ENCODE measurements around the gene CR1L. TPM values are rescaled to one million over a fixed set of nuclear protein-coding genes. Genes with fewer than 3 reads are reported as not detected.
"Not testable (repeated sequence)": the region's sequence is repeated elsewhere in the genome, so short reads cannot be mapped to it uniquely, and the experiment has no call there.

CR1L gene
- total RNA-seq, 1 donor, result not detected

DNA sequence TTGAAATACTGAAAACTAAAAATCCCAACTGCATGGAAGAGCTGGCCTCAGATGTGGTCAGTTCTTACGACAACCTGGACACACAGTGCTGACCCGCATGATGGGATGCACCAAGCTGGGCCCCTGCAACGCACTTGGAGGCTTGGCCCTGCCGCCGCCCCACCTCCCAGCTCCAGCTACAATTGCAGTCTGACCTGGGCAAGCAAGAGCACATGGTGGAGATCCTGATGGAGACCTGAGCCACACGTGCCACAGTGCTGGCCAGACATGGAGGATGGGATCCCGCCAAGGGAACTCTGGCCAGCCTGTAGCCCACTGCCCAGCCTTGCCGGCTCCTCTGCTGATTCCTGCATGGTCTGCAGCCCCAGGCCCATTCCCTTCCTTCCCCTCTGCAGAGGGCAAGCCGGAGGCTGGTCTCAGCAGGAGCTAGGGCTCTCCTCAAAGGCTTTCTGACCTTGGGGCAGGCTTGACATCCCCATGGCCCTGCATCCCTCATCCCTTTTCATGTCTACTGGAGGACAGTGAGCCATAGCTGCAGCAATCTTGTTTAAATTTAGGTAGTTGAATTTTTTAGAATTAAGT, 14.1 kb downstream of the CR1L start:
- no peak for DNase-seq (ENCODE audit: low read depth)
- TF ChIP-seq, protein P1, sequence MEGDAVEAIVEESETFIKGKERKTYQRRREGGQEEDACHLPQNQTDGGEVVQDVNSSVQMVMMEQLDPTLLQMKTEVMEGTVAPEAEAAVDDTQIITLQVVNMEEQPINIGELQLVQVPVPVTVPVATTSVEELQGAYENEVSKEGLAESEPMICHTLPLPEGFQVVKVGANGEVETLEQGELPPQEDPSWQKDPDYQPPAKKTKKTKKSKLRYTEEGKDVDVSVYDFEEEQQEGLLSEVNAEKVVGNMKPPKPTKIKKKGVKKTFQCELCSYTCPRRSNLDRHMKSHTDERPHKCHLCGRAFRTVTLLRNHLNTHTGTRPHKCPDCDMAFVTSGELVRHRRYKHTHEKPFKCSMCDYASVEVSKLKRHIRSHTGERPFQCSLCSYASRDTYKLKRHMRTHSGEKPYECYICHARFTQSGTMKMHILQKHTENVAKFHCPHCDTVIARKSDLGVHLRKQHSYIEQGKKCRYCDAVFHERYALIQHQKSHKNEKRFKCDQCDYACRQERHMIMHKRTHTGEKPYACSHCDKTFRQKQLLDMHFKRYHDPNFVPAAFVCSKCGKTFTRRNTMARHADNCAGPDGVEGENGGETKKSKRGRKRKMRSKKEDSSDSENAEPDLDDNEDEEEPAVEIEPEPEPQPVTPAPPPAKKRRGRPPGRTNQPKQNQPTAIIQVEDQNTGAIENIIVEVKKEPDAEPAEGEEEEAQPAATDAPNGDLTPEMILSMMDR (IDR thresholded peaks at IDR 0.05; ENCODE audit: insufficient read depth, low read depth, low read length), result no peak
- H3K4me3 ChIP-seq (ENCODE audit: low read depth, low read length), result no peak overlapping the region

- H3K4me3 ChIP-seq (ENCODE audit: low read depth, low read length), result no peak overlapping the region
- TF ChIP-seq, protein P1 (IDR thresholded peaks at IDR 0.05; ENCODE audit: insufficient read depth, low read depth, low read length), result no peak
- DNase-seq (ENCODE audit: low read depth), result no peak
Observed at GRCh38 chr1:207659545-207660153, 14.7 kb downstream of the CR1L start.

- DNase-seq (ENCODE audit: low read depth); H3K4me3 ChIP-seq (ENCODE audit: low read depth, low read length): not testable (repeated sequence)
Observed at GRCh38 chr1:207661420-207661819, 16.5 kb downstream of the CR1L start.

- H3K4me3 ChIP-seq (ENCODE audit: low read depth, low read length), result no peak overlapping the region
- no peak for DNase-seq (ENCODE audit: low read depth)
- TF ChIP-seq, protein P1 (IDR thresholded peaks at IDR 0.05; ENCODE audit: insufficient read depth, low read depth, low read length), result no peak
Observed at GRCh38 chr1:207666342-207666741, 21.4 kb downstream of the CR1L start.

DNA sequence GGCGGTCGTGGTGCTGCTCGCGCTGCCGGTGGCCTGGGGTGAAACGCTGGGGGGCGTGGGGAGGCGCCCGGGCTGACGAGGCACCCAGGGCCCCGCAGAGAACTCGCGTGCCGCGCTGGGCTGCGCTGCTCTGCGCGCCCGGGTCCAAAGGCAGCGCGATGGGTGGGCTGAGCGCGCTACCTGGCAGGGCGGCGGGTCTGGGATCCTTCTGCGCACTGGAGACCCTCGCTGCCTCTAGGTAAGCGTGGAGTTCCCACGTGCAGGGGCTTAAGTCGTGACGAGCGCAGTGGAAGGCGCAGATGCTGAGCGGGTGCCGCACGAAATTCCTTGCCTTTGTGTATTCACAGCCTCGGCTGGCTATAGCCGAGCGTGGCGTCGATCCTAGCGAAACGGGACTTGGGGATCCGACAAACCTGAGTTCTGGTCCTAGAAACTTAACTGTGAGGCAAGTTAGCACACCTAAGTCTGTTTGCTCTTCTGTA, 24.6 kb downstream of the CR1L start:
- TF ChIP-seq, protein P1 (IDR thresholded peaks at IDR 0.05; ENCODE audit: insufficient read depth, low read depth, low read length), result no peak

GRCh38 chr1:207670192-207670591, 25.3 kb downstream of the CR1L start:
- TF ChIP-seq, protein P1 (IDR thresholded peaks at IDR 0.05; ENCODE audit: insufficient read depth, low read depth, low read length), result no peak
- no peak for DNase-seq (ENCODE audit: low read depth)
- H3K4me3 ChIP-seq (ENCODE audit: low read depth, low read length), result no peak overlapping the region

More for the DNA sequence above, 24.6 kb downstream of the CR1L start:
- DNase-seq (ENCODE audit: low read depth), result no peak
- H3K4me3 ChIP-seq (ENCODE audit: low read depth, low read length), result no peak overlapping the region

DNA sequence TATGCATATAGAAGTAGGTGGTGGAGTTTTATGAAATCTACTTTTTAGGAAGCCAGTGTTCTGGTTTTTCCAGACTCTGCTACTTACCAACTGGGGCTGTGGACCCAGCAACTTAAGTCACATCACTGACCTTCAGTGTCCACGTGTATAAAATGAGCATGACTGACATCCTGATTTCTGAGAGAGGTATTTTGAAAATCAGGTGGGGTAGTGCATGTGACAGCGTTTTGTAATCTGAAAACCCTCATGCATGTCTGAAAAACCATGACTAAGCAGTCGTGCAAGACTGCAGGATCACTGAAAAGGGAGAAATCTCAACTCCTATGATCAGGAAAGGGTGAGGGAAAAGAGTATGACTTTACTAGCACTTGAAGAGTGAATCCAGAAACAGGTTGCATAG, 26.1 kb downstream of the CR1L start:
- TF ChIP-seq, protein P1 (IDR thresholded peaks at IDR 0.05; ENCODE audit: insufficient read depth, low read depth, low read length), result no peak
- DNase-seq (ENCODE audit: low read depth), result no peak

More for the DNA sequence above, 26.1 kb downstream of the CR1L start:
- H3K4me3 ChIP-seq (ENCODE audit: low read depth, low read length), result no peak overlapping the region

Measured in fibroblast of villous mesenchyme (primary cell).